ENCODE measurements around the gene RAB3GAP1. TPM values are rescaled to one million over a fixed set of nuclear protein-coding genes. Genes with fewer than 3 reads are reported as not detected.
"Not testable (repeated sequence)": the region's sequence is repeated elsewhere in the genome, so short reads cannot be mapped to it uniquely, and the experiment has no call there.

Gene RAB3GAP1
- total and polyA plus RNA-seq, 2 of the 4 experiments (the other 2 are of a cell fraction): 21.2 to 65.8 TPM

DNA sequence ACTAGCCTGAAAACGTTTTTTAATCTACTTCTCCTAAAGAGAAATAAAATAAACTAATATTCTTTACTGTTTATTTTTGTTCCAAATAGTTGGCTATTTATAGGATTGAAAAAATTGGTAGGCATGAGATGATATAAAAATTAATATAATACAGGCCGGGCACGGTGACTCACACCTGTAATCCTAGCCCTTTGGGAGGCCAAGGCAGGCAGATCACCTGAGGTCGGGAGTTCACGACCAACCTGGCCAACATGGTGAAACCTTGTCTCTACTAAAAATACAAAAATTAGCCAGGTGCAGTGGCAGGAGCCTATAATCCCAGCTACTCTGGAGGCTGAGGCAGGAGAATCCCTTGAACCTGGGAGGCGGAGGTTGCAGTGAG lies 69.6 kb downstream of the RAB3GAP1 start:
- dilution Hi-C loops (cut with HindIII; ENCODE audit: low sequenced_read_pairs, unreplicated experiment): not testable (repeated sequence)

More for the DNA sequence above, 69.6 kb downstream of the RAB3GAP1 start:
- WGBS, 2 experiments (ENCODE audit: extremely low coverage in 2 of 2, insufficient read length in 1 of 2): no CpG with 5 or more reads among the region's 6 CpGs
- H2BK15ac ChIP-seq (ENCODE audit: low read depth, low read length); H3K36me3 ChIP-seq (ENCODE audit: control insufficient read depth, insufficient read depth, low read length); H3K27me3 ChIP-seq (ENCODE audit: control insufficient read depth, insufficient read depth, low read length); DNase-seq; H3K9me3 ChIP-seq (ENCODE audit: control insufficient read depth, insufficient read depth, low read length); H4K91ac ChIP-seq (ENCODE audit: insufficient read depth, low read depth, low read length); H2AK5ac ChIP-seq (ENCODE audit: low read depth, low read length); intact Hi-C loops (cut with micrococcal nuclease); H3K18ac ChIP-seq (ENCODE audit: low read depth, low read length); H2BK5ac ChIP-seq (ENCODE audit: low read depth, low read length, poor library complexity, severe bottlenecking); H4K8ac ChIP-seq (ENCODE audit: low read depth in 2 of 2, low read length in 2 of 2); POLR2A ChIA-PET (ENCODE audit: unreplicated experiment); H3K27ac ChIP-seq (ENCODE audit: insufficient read depth, low read length); H3K4ac ChIP-seq (ENCODE audit: low read depth, low read length); H3K9me1 ChIP-seq (ENCODE audit: insufficient read depth, low read length); H2AK9ac ChIP-seq (replicated peaks; ENCODE audit: low read depth, low read length, poor library complexity); H3K56ac ChIP-seq (ENCODE audit: extremely low read depth, insufficient read depth, low read length); in situ Hi-C loops (cut with MboI; ENCODE audit: low sequenced_read_pairs); H4K5ac ChIP-seq (ENCODE audit: low read depth, low read length); BruUV-seq (replicated peaks); CTCF ChIA-PET; H3K4me3 ChIP-seq (ENCODE audit: insufficient read depth, low read depth, low read length); H3K9ac ChIP-seq (ENCODE audit: low read depth, low read length); H3K4me2 ChIP-seq (ENCODE audit: low read depth, low read length); H2BK20ac ChIP-seq (ENCODE audit: low read depth, low read length); ATAC-seq (ENCODE audit: low read depth); H3K23ac ChIP-seq (ENCODE audit: low read depth, low read length); H3K4me1 ChIP-seq (ENCODE audit: control insufficient read depth, insufficient read depth, low read length); H2AFZ ChIP-seq (replicated peaks; ENCODE audit: low read length, poor library complexity); H2BK120ac ChIP-seq (ENCODE audit: low read depth, low read length); H4K20me1 ChIP-seq (ENCODE audit: insufficient read depth, low read length); H3K14ac ChIP-seq (replicated peaks; ENCODE audit: low read depth, low read length): not testable (repeated sequence)
- H3K79me1 ChIP-seq (ENCODE audit: low read depth in 1 of 2, low read length in 2 of 2): peaks cover 8 to 10% of the 10 kb centered on the region in 2 experiments; a peak in 2 of 4 replicates
